Stimulated activated naive B cell treated with anti-CD40 and anti-IgM and Interleukin-4, amounts not matched to agents 10 μg/mL and 1 μg/mL and 100 μg/mL, for 72 hours (primary cell): ENCODE measurements around the gene TRIM41.
"Not testable (repeated sequence)": the region's sequence is repeated elsewhere in the genome, so short reads cannot be mapped to it uniquely, and the experiment has no call there.

Experiments used
- ATAC-seq, 2 donors: fragments of 150-1000 bp; cut with Tn5 transposase; replicated peaks; 2 replicates each; pipeline ENCODE4 v1.10.0; 2021; ENCODE audit warnings: moderate library complexity in 1 of 2
- DNase-seq: peaks from one replicate; pipeline ENCODE4 v3.0.0; 2021
- H3K27ac Mint-ChIP-seq: one replicate; pipeline ENCODE4 v1.8.0; 2022; ENCODE audit warnings: mild to moderate bottlenecking, mixed read lengths
- H3K27me3 Mint-ChIP-seq, 2 donors: one replicate each; pipeline ENCODE4 v1.8.0; 2022; ENCODE audit warnings: mixed read lengths in 2 of 2
- H3K36me3 Mint-ChIP-seq, 2 donors: one replicate each; pipeline ENCODE4 v1.8.0; 2022; ENCODE audit warnings: mixed read lengths in 2 of 2, mild to moderate bottlenecking in 1 of 2
- H3K4me1 Mint-ChIP-seq, 2 donors: one replicate each; pipeline ENCODE4 v1.8.0; 2022; ENCODE audit warnings: mixed read lengths in 2 of 2, mild to moderate bottlenecking in 1 of 2
- H3K4me3 Mint-ChIP-seq, 2 donors: one replicate each; pipeline ENCODE4 v1.8.0; 2022; ENCODE audit warnings: mild to moderate bottlenecking in 2 of 2, mixed read lengths in 2 of 2, moderate library complexity in 1 of 2
- H3K9me3 Mint-ChIP-seq, 2 donors: one replicate each; pipeline ENCODE4 v1.8.0; 2022; ENCODE audit warnings: mixed read lengths in 2 of 2, mild to moderate bottlenecking in 1 of 2

TRIM41 gene

GRCh38 chr5:181281077-181281983 lies 58.2 kb downstream of the TRIM41 start:
- Mint-ChIP-seq H3K36me3 (no peaks in the 10 kb centered on the region), H3K27me3 (no peaks in the 10 kb centered on the region), H3K4me1 (peaks cover 3 to 6% of the 10 kb centered on the region in 2 donors), H3K27ac (no peak overlapping the region), H3K9me3 (no peaks in the 10 kb centered on the region), H3K4me3 (no peak overlapping the region)
- no peak for DNase-seq
- ATAC-seq: no peak

- Mint-ChIP-seq H3K4me1 (peaks cover 9 to 12% of the 10 kb centered on the region in 2 donors), H3K27ac (no peak overlapping the region)
- no peak for ATAC-seq
Measured at GRCh38 chr5:181281984-181282316, 58.9 kb downstream of the TRIM41 start.

GRCh38 chr5:181282415-181282814 lies 59.3 kb downstream of the TRIM41 start:
- not testable (repeated sequence) for H3K36me3 Mint-ChIP-seq, H3K27me3 Mint-ChIP-seq, DNase-seq, H3K4me3 Mint-ChIP-seq, H3K27ac Mint-ChIP-seq, H3K9me3 Mint-ChIP-seq, ATAC-seq
- H3K4me1 Mint-ChIP-seq: peaks cover 13 to 16% of the 10 kb centered on the region in 2 donors

More at GRCh38 chr5:181281984-181282316, 58.9 kb downstream of the TRIM41 start:
- H3K27me3 Mint-ChIP-seq: no peaks in the 10 kb centered on the region
- no peak for DNase-seq
- H3K4me3 Mint-ChIP-seq: no peak overlapping the region
- no peaks in the 10 kb centered on the region for H3K36me3 Mint-ChIP-seq
- no peaks in the 10 kb centered on the region for H3K9me3 Mint-ChIP-seq

DNA sequence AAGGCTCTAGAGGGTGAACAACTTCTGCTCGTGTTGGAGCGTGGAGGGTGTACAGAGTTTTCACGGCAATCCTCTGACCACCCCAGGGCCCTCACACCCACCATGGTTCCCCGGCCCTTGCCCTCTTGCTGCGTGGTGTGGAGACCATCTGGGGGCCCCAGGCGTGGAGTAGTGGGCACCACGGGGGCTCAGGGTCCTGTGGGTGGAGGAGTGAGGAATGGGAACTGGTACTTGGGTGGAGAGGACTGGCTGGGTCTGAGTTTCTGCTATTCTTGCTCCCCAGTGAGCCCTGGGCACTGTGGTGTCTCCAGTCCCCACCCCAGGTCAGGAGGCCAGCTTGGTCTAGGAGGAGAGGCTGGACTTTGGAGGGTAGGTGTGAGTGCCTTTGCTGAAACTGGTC lies 59.8 kb downstream of the TRIM41 start:
- Mint-ChIP-seq H3K4me3 (no peak overlapping the region), H3K27me3 (no peaks in the 10 kb centered on the region)

DNA sequence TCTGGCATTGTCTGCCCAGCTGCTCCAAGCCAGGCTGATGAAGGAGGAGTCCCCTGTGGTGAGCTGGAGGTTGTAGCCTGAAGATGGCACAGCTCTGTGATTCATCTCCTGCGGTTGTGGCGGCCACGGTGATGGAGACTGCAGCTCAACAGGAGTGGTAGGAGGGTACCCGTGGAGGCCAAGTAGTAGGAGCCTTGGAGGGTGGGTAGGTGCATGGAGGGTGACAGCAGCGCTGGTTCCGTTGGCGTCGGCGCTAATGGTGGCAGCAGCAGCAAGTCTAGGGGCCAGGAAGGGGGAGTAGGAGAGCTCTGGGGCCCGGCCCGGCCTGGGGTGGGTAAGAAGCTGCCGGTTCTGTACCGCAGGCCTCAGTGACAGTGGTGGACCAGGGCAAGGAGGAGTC lies 60.3 kb downstream of the TRIM41 start:
- DNase-seq: no peak
- Mint-ChIP-seq H3K4me3 (no peak overlapping the region), H3K36me3 (no peaks in the 10 kb centered on the region), H3K4me1 (peaks cover 22 to 26% of the 10 kb centered on the region in 2 donors), H3K9me3 (no peaks in the 10 kb centered on the region), H3K27me3 (no peaks in the 10 kb centered on the region), H3K27ac (no peak overlapping the region)
- ATAC-seq: no peak

More for the DNA sequence above, 59.8 kb downstream of the TRIM41 start:
- DNase-seq (no peak), ATAC-seq (no peak)
- no peaks in the 10 kb centered on the region for H3K36me3 Mint-ChIP-seq
- no peak overlapping the region for H3K27ac Mint-ChIP-seq
- H3K9me3 Mint-ChIP-seq: no peaks in the 10 kb centered on the region
- peaks cover 18 to 21% of the 10 kb centered on the region in 2 donors for H3K4me1 Mint-ChIP-seq

GRCh38 chr5:181283841-181284755 lies 61.0 kb downstream of the TRIM41 start:
- H3K4me3 Mint-ChIP-seq, ATAC-seq, H3K9me3 Mint-ChIP-seq, DNase-seq, H3K27me3 Mint-ChIP-seq, H3K36me3 Mint-ChIP-seq: not testable (repeated sequence)
- H3K27ac Mint-ChIP-seq: peak overlapping the region; percentile 5
- peaks cover 22 to 27% of the 10 kb centered on the region in 2 donors for H3K4me1 Mint-ChIP-seq
